CD4-positive, CD25-positive, alpha-beta regulatory T cell (primary cell): ENCODE results near the gene PRRX1. TPM values are rescaled to one million over a fixed set of nuclear protein-coding genes. Genes with fewer than 3 reads are reported as not detected.

ENCODE experiments used
- ATAC-seq, 2 donors: fragments of 150-1000 bp; cut with Tn5 transposase; one replicate each; pipeline ENCODE4 v1.10.0; 2021; ENCODE audit warnings: low read depth in 2 of 2, moderate number of reproducible peaks in 2 of 2, moderate library complexity in 1 of 2
- DNase-seq, 3 donors: peaks; one replicate each; pipeline versions ENCODE4 v3.0.0 to v3.0.0-alpha.2; 2012 to 2022; ENCODE audit warnings: mixed read lengths in 1 of 3
- H3K27ac ChIP-seq: one replicate; pipeline ENCODE4 v1.7.0; 2013; ENCODE audit warnings: mild to moderate bottlenecking, low read length; ENCODE audit not compliant: insufficient read depth, poor library complexity, severe bottlenecking
- H3K27me3 ChIP-seq: one replicate; pipeline ENCODE4 v1.7.0; 2013; ENCODE audit warnings: low read length; ENCODE audit not compliant: control insufficient read depth, insufficient read depth
- H3K36me3 ChIP-seq: one replicate; pipeline ENCODE4 v1.7.0; 2013; ENCODE audit warnings: mild to moderate bottlenecking, low read length, moderate library complexity; ENCODE audit not compliant: control insufficient read depth, insufficient read depth
- H3K4me1 ChIP-seq: 2 replicates; pipeline ENCODE4 v1.7.0; 2013; ENCODE audit warnings: mild to moderate bottlenecking, low read length; ENCODE audit not compliant: insufficient read depth, control insufficient read depth, poor library complexity, severe bottlenecking
- H3K4me3 ChIP-seq: one replicate; pipeline ENCODE4 v1.7.0; 2013; ENCODE audit warnings: low read depth, mild to moderate bottlenecking, low read length, moderate library complexity
- H3K9me3 ChIP-seq, 2 experiments: 1 replicate in 1 of 2; 2 replicates in 1 of 2; pipeline ENCODE4 v1.7.0; 2013; ENCODE audit warnings: low read length in 2 of 2, mild to moderate bottlenecking in 1 of 2, moderate library complexity in 1 of 2; ENCODE audit not compliant: control insufficient read depth in 2 of 2
- H3K27ac Mint-ChIP-seq, 3 donors: one replicate each; pipeline ENCODE4 v1.8.0; 2020 to 2022; ENCODE audit warnings: mild to moderate bottlenecking in 3 of 3, mixed read lengths in 3 of 3, moderate library complexity in 2 of 3
- H3K27me3 Mint-ChIP-seq: one replicate; pipeline ENCODE4 v1.8.0; 2022; ENCODE audit warnings: mild to moderate bottlenecking, mixed read lengths
- H3K36me3 Mint-ChIP-seq: one replicate; pipeline ENCODE4 v1.8.0; 2020; ENCODE audit warnings: mixed read lengths
- H3K4me1 Mint-ChIP-seq, 4 donors: one replicate each; pipeline ENCODE4 v1.8.0; 2020 to 2022; ENCODE audit warnings: mixed read lengths in 4 of 4, mild to moderate bottlenecking in 1 of 4
- H3K4me3 Mint-ChIP-seq, 4 donors: one replicate each; pipeline ENCODE4 v1.8.0; 2020 to 2022; ENCODE audit warnings: mild to moderate bottlenecking in 4 of 4, mixed read lengths in 4 of 4, moderate library complexity in 3 of 4
- H3K9me3 Mint-ChIP-seq, 7 donors: one replicate each; pipeline ENCODE4 v1.8.0; 2020 to 2022; ENCODE audit warnings: mixed read lengths in 7 of 7, mild to moderate bottlenecking in 3 of 7, moderate library complexity in 2 of 7
- polyA plus RNA-seq, 4 donors: library from polyadenylated mRNA; unstranded; fragments of 300-500 nt; fragmentation: Illumina TruSeq; gene quantifications; one replicate each; pipeline ENCODE4 v1.2.3, GENCODE V29; 2021
- total RNA-seq: library from RNA; stranded (reverse); gene quantifications from one replicate; pipeline ENCODE4 v1.2.3, GENCODE V29; 2022

PRRX1 gene
- total and polyA plus RNA-seq, 5 donors from 2014 or later, result 0.11 to 1.3 TPM; not detected in 3

DNA sequence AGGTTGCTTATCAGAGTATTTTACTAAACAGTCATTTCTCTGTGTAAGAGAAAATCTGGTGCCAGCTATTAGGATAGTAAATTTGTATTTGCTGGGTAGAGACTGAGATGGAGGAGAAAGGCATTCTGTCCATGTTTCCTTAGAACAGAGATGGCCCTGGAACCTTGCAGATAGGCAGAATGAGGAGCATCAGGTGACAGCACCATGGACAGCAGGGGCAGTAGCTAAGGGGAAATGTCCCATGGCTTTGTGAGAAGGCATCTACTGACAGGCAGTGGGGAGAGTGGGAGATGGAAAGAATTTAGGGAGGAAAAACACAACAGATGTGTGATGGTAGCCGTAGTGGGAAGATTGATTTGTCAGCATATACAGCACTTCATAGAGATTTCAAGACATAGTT lies 105.0 kb downstream of the PRRX1 start:
- no peak overlapping the region for H3K27ac ChIP-seq
- no peaks in the 10 kb centered on the region for H3K4me1 ChIP-seq
- Mint-ChIP-seq H3K4me3 (no peak overlapping the region), H3K27me3 (no peaks in the 10 kb centered on the region), H3K36me3 (no peaks in the 10 kb centered on the region), H3K27ac (no peak overlapping the region), H3K9me3 (peaks cover 0 to 2% (median 0%) of the 10 kb centered on the region in 7 donors), H3K4me1 (no peaks in the 10 kb centered on the region)
- no peaks in the 10 kb centered on the region for H3K9me3 ChIP-seq
- DNase-seq (no peak), ATAC-seq (no peak)
- H3K27me3 ChIP-seq, result no peaks in the 10 kb centered on the region
- H3K4me3 ChIP-seq, result no peak overlapping the region
- no peaks in the 10 kb centered on the region for H3K36me3 ChIP-seq

DNA sequence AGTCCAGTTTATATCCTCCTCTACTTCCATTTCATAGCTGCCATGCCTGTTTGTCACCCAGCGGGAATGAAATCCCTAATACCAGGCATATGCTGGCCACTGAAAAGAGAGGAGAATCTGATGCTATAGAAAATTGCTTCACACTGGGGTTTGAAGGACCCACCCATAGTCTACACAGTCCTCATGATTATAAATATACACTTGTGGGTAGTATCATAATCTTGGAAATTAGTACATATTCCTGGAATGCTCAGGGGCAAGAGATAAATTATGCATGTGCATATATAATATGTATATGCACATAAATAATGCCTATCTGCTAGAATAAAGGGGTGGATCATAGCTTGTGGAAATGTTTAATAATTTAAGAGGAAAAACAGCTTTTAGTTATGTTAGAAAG lies 105.8 kb downstream of the PRRX1 start:
- no peaks in the 10 kb centered on the region for H3K36me3 Mint-ChIP-seq
- no peak overlapping the region for H3K4me3 Mint-ChIP-seq
- H3K9me3 Mint-ChIP-seq, result peaks cover 0 to 2% (median 0%) of the 10 kb centered on the region in 7 donors
- DNase-seq (no peak), ATAC-seq (no peak)
- Histone ChIP-seq H3K36me3 (no peaks in the 10 kb centered on the region), H3K27ac (no peak overlapping the region), H3K9me3 (no peaks in the 10 kb centered on the region), H3K4me1 (no peaks in the 10 kb centered on the region), H3K27me3 (no peaks in the 10 kb centered on the region), H3K4me3 (no peak overlapping the region)
- no peaks in the 10 kb centered on the region for H3K27me3 Mint-ChIP-seq
- no peak overlapping the region for H3K27ac Mint-ChIP-seq
- no peaks in the 10 kb centered on the region for H3K4me1 Mint-ChIP-seq

DNA sequence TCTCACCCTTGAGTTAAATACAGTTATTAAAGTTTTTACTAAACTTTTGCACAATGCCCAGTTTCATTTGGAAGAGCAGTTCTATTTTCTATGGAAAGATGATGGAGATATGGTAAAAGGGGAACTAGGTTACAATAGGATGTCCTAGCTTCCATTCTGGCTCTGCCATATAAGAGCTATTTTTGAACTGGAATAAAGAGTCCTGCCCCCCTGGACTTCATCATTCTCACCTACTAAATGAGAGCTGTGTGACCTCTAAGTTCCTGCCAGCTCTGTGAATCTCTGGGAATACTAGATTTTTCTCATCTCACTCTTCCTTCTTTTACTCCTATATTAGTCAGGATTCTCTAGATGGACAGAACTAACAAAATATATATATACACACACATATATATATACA lies 106.3 kb downstream of the PRRX1 start:
- H3K36me3 Mint-ChIP-seq, result no peaks in the 10 kb centered on the region
- no peak overlapping the region for H3K4me3 Mint-ChIP-seq
- no peaks in the 10 kb centered on the region for H3K4me1 Mint-ChIP-seq
- H3K9me3 Mint-ChIP-seq, result peaks cover 0 to 2% (median 0%) of the 10 kb centered on the region in 7 donors
- no peak for DNase-seq
- Histone ChIP-seq H3K4me3 (no peak overlapping the region), H3K36me3 (no peaks in the 10 kb centered on the region), H3K4me1 (no peaks in the 10 kb centered on the region), H3K9me3 (no peaks in the 10 kb centered on the region), H3K27ac (no peak overlapping the region), H3K27me3 (no peaks in the 10 kb centered on the region)
- no peak for ATAC-seq
- H3K27me3 Mint-ChIP-seq, result no peaks in the 10 kb centered on the region
- H3K27ac Mint-ChIP-seq, result no peak overlapping the region

DNA sequence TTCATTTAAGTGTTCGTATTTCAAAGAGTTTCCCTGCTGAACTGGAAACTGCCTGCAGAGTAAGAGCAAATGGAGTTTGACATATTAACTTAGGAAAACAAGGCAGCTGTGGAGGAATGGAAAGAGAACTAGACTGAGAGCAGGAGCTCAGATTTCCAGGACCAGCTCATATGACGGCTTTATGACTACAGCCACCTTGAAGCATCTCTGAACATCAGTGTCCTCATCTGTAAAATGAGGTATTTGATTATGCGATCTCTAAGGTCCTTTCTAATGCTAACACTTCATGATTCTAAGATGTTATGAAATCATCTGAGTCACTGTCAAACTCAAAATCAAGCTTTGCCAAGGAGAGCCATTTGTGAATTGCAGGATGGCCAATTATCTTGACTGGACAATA lies 112.3 kb downstream of the PRRX1 start:
- H3K27me3 Mint-ChIP-seq, result no peaks in the 10 kb centered on the region
- H3K9me3 Mint-ChIP-seq, result peaks cover 0 to 6% (median 2%) of the 10 kb centered on the region in 7 donors
- Histone ChIP-seq H3K36me3 (no peaks in the 10 kb centered on the region), H3K4me1 (no peaks in the 10 kb centered on the region), H3K27me3 (no peaks in the 10 kb centered on the region), H3K9me3 (no peaks in the 10 kb centered on the region), H3K4me3 (no peak overlapping the region), H3K27ac (no peak overlapping the region)
- no peak for DNase-seq
- no peaks in the 10 kb centered on the region for H3K4me1 Mint-ChIP-seq
- no peak overlapping the region for H3K27ac Mint-ChIP-seq
- ATAC-seq, result no peak
- H3K4me3 Mint-ChIP-seq, result no peak overlapping the region
- H3K36me3 Mint-ChIP-seq, result no peaks in the 10 kb centered on the region

DNA sequence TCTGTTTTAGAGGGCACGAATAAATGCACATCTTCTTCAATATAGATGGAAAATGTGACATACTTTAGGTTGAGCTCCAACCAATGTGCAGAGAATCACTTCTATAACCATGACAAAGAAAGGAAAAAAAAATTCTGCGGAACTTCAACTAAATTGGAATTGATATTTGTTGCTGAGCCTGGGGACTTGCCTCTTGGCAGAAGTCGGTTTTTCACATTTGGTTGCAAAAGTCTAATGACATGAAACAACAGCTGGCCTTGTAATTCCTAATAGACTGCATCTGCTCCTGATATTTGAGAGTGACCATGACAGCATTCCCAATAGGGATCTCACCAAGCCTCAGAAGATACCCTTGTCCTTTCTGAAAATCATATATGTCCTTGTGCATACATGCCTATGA lies 112.8 kb downstream of the PRRX1 start:
- ATAC-seq (no peak), DNase-seq (no peak)
- H3K27ac ChIP-seq, result no peak overlapping the region
- Mint-ChIP-seq H3K27ac (no peak overlapping the region), H3K36me3 (no peaks in the 10 kb centered on the region), H3K4me1 (no peaks in the 10 kb centered on the region), H3K9me3 (peaks cover 0 to 6% (median 2%) of the 10 kb centered on the region in 7 donors), H3K4me3 (no peak overlapping the region), H3K27me3 (no peaks in the 10 kb centered on the region)
- H3K36me3 ChIP-seq, result no peaks in the 10 kb centered on the region
- no peaks in the 10 kb centered on the region for H3K9me3 ChIP-seq
- no peaks in the 10 kb centered on the region for H3K4me1 ChIP-seq
- no peak overlapping the region for H3K4me3 ChIP-seq
- no peaks in the 10 kb centered on the region for H3K27me3 ChIP-seq

Other genes with a start within 250 kb of the PRRX1 start
- 29.8 TPM for gene GORAB, start 132.0 kb upstream of the PRRX1 start, total RNA-seq
- gene GORAB, start 132.0 kb upstream of the PRRX1 start, polyA plus RNA-seq, result 1 to 10 TPM; 3.7 to 5.9 (median 4.6) TPM